K562 (cell line): ENCODE results near the gene PACRG. TPM values are rescaled to one million over a fixed set of nuclear protein-coding genes. Genes with fewer than 3 reads are reported as not detected.

Experiments
- ATAC-seq: fragments of 200-7000 bp; cut with Tn5 transposase; 3 replicates; pipeline ENCODE4 v1.9.1; 2020; ENCODE audit warnings: moderate library complexity
- BruUV-seq: library from RNA; stranded (reverse); fragments of 400-500 nt; replicated peaks from 2 replicates; lab custom pipeline; 2021; lab: Mats Ljungman, UMichigan
- CTCF ChIA-PET: fragments of 300-600 bp; formaldehyde crosslinking; extraction: SDS; loops from one replicate; lab custom pipeline; 2021; ENCODE audit warnings: low intra/inter-chr PET ratio; lab: Yijun Ruan, JAX
- POLR2A ChIA-PET: fragments of 300-600, 350-650 bp; sonication (Branson Sonifier 250); formaldehyde crosslinking; extraction: SDS; loops from one replicate; lab custom pipeline; 2021; ENCODE audit warnings: antibody characterized with exemption, inconsistent platforms; lab: Yijun Ruan, JAX
- DNase-seq, 4 experiments: peaks; one replicate each; pipeline versions ENCODE4 v3.0.0 to v3.0.0-alpha.2; 2011 to 2018; ENCODE audit warnings: low spot score in 3 of 4, mixed read lengths in 3 of 4; ENCODE audit errors: extremely low read depth in 1 of 4
- FAIRE-seq: peaks from 2 replicates; lab custom pipeline; 2011; peaks lifted over from hg19 to GRCh38; lab: Jason Lieb, UNC
- H2AFZ ChIP-seq: 2 replicates; pipeline ENCODE4 v1.6.0; 2011; ENCODE audit warnings: low read depth, low read length, control low read depth, inconsistent platforms
- H3K27ac ChIP-seq: fragments of 200-600 bp; 3 replicates; pipeline ENCODE4 v1.8.0; 2011; ENCODE audit warnings: low read depth, mild to moderate bottlenecking, control low read depth, inconsistent platforms, low read length, moderate library complexity, mixed read lengths; ENCODE audit errors: extremely low read depth
- H3K27me3 ChIP-seq, 2 experiments: fragments of 300-600 bp in 1 of 2; 2 replicates in 1 of 2; 3 replicates in 1 of 2; pipeline versions ENCODE4 v1.6.0 to v1.8.0; 2011; ENCODE audit warnings: inconsistent platforms in 2 of 2, low read length in 2 of 2, mild to moderate bottlenecking in 1 of 2, mixed read lengths in 1 of 2, moderate library complexity in 1 of 2; ENCODE audit not compliant: control insufficient read depth in 2 of 2, insufficient read depth in 2 of 2
- H3K36me3 ChIP-seq: fragments of 300-600 bp; 3 replicates; pipeline ENCODE4 v1.8.0; 2011; ENCODE audit warnings: mild to moderate bottlenecking, low read length, inconsistent platforms; ENCODE audit not compliant: control insufficient read depth, insufficient read depth
- H3K4me1 ChIP-seq, 2 experiments: fragments of 200-600 bp in 1 of 2; replicated peaks in 1 of 2; 2 replicates in 1 of 2; 3 replicates in 1 of 2; pipeline versions ENCODE4 v1.5.1 to v1.8.0; 2011; ENCODE audit warnings: inconsistent platforms in 2 of 2, low read length in 2 of 2, mild to moderate bottlenecking in 1 of 2, mixed read lengths in 1 of 2, moderate library complexity in 1 of 2; ENCODE audit not compliant: control insufficient read depth in 2 of 2, insufficient read depth in 2 of 2
- H3K4me2 ChIP-seq: 2 replicates; pipeline ENCODE4 v1.6.1; 2011; ENCODE audit warnings: low read length, control low read depth, inconsistent platforms, mixed read lengths; ENCODE audit not compliant: insufficient read depth
- H3K4me3 ChIP-seq: fragments of 200-600 bp; sonication (generic), shearing (Covaris generic); 2 replicates; pipeline ENCODE4 v1.5.1; 2016; ENCODE audit warnings: control low read depth, inconsistent platforms
- H3K79me2 ChIP-seq: fragments of 200-600 bp; 3 replicates; pipeline ENCODE4 v1.8.0; 2011; ENCODE audit warnings: low read length, inconsistent platforms; ENCODE audit not compliant: control insufficient read depth, insufficient read depth
- H3K9ac ChIP-seq, 2 experiments: 2 replicates each; pipeline versions ENCODE4 v1.6.0 to v1.6.1; 2011; ENCODE audit warnings: low read depth in 2 of 2, low read length in 2 of 2, control low read depth in 1 of 2, inconsistent platforms in 1 of 2, mild to moderate bottlenecking in 1 of 2, mixed read lengths in 1 of 2; ENCODE audit not compliant: insufficient read depth in 1 of 2
- H3K9me1 ChIP-seq: one replicate; pipeline ENCODE4 v1.6.0; 2011; ENCODE audit warnings: inconsistent platforms, mild to moderate bottlenecking, low read length, moderate library complexity; ENCODE audit not compliant: control insufficient read depth, insufficient read depth
- H3K9me3 ChIP-seq: replicated peaks from 2 replicates; pipeline ENCODE4 v1.5.1; 2011; ENCODE audit warnings: low read depth, low read length, inconsistent platforms; ENCODE audit not compliant: control insufficient read depth, insufficient read depth
- H4K20me1 ChIP-seq: replicated peaks from 2 replicates; pipeline ENCODE4 v1.6.1; 2011; ENCODE audit warnings: low read length, inconsistent platforms, mixed read lengths; ENCODE audit not compliant: control insufficient read depth, insufficient read depth
- ARID2 ChIP-seq: fragments of 450-650 bp; IDR thresholded peaks from 2 replicates; pipeline ENCODE4 v1.6.1; 2017; ENCODE audit warnings: antibody characterized with exemption, mild to moderate bottlenecking
- BMI1 ChIP-seq: fragments of 150-350 bp; IDR thresholded peaks from 2 replicates; pipeline ENCODE4 v1.6.1; 2014; ENCODE audit warnings: low read length
- CREM ChIP-seq: IDR thresholded peaks from 2 replicates; pipeline ENCODE4 v1.6.1; 2014; ENCODE audit warnings: antibody characterized with exemption, low read depth
- DACH1 ChIP-seq: fragments of 450-650 bp; IDR thresholded peaks from 2 replicates; pipeline ENCODE4 v1.6.1; 2018; ENCODE audit not compliant: partially characterized antibody
- E2F3 ChIP-seq: fragments of 250-450 bp; sonication (Bioruptor Pico); IDR thresholded peaks from 2 replicates; pipeline ENCODE4 v1.4.0; 2020; ENCODE audit warnings: mild to moderate bottlenecking
- FOXP1 ChIP-seq: sonication (generic); formaldehyde crosslinking; IDR thresholded peaks from 2 replicates; pipeline ENCODE4 v1.8.0; 2022; ENCODE audit warnings: mild to moderate bottlenecking, missing genetic modification reagents
- ILK ChIP-seq: fragments of 450-650 bp; IDR thresholded peaks from 2 replicates; pipeline ENCODE4 v1.6.1; 2016; ENCODE audit warnings: missing genetic modification characterization, low read depth, mild to moderate bottlenecking, missing compliant biosample characterization, moderate library complexity, borderline replicate concordance
- LARP7 ChIP-seq: fragments of 450-650 bp; IDR thresholded peaks from 2 replicates; pipeline ENCODE4 v1.6.1; 2016
- MEF2D ChIP-seq: conservative IDR thresholded peaks from 2 replicates; pipeline ENCODE4 v1.6.1; 2016; ENCODE audit warnings: low read depth, missing genetic modification characterization, missing compliant biosample characterization
- PTBP1 ChIP-seq: fragments of 200-400 bp; formaldehyde crosslinking; IDR thresholded peaks from 2 replicates; pipeline ENCODE4 v1.6.1; 2017; ENCODE audit warnings: low read depth, low read length
- SAFB ChIP-seq: fragments of 200-400 bp; formaldehyde crosslinking; IDR thresholded peaks from 2 replicates; pipeline ENCODE4 v1.6.1; 2017; ENCODE audit warnings: low read depth, low read length, borderline replicate concordance
- THRB ChIP-seq: fragments of 450-650 bp; formaldehyde crosslinking; conservative IDR thresholded peaks from 2 replicates; pipeline ENCODE4 v1.4.0; 2022; ENCODE audit warnings: mild to moderate bottlenecking, missing genetic modification characterization
- WGBS: fragments of 100-300 bp; shearing (Covaris generic); methylation state at CpG from one replicate; pipeline ENCODE4 v1.1.6; 2016; ENCODE audit warnings: low coverage, mixed read lengths; ENCODE audit not compliant: insufficient coverage; ENCODE audit errors: missing lambda C conversion rate; 5-methylcytosine and 5-hydroxymethylcytosine counted together
- in situ Hi-C: fragments of 300-500 bp; cut with MboI; formaldehyde crosslinking; loops from 4 replicates; pipeline ENCODE4 v1.15.0; 2018; ENCODE audit warnings: inconsistent platforms, mixed read lengths
- intact Hi-C: fragments of 100-400 bp; cut with micrococcal nuclease; formaldehyde crosslinking; loops from 2 replicates; pipeline ENCODE4 v1.14.2; 2022
- polyA plus RNA-seq, 8 experiments: library from polyadenylated mRNA; depleted of rRNA in 4 of 8; stranded (reverse) in 5 of 8; unstranded in 3 of 8; fragments of >200 nt; fragmentation: Nextera tagmentation in 2 of 8; fragmentation: Illumina TruSeq in 1 of 8; extraction: Ambion mirVana in 2 of 8; extraction: Trizol in 1 of 8; gene quantifications; 2 replicates each; pipeline versions ENCODE4 v1.2.1 to v1.2.3, GENCODE V29; 2011 to 2014; ENCODE audit warnings: inconsistent platforms in 1 of 8, missing spikeins in 1 of 8
- total RNA-seq, 7 experiments: library from RNA; depleted of rRNA in 6 of 7; stranded (reverse); fragments of >200 nt in 6 of 7; fragmentation: Illumina TruSeq in 2 of 7; extraction: Trizol in 2 of 7; gene quantifications; 2 replicates each; pipeline versions ENCODE4 v1.2.1 to v1.2.3, GENCODE V29; 2011 to 2021; ENCODE audit warnings: low replicate concordance in 1 of 7
- TF ChIP-seq, protein P1 (sequence below): fragments of 150-350 bp; conservative IDR thresholded peaks from 2 replicates; pipeline ENCODE4 v1.6.1; 2014; ENCODE audit warnings: low read length

The PACRG gene
- total and polyA plus RNA-seq, 9 of the 15 experiments (the other 6 are each of a cell fraction or from before 2014, with no cell fraction given): 0.04 TPM; not detected in 8

DNA sequence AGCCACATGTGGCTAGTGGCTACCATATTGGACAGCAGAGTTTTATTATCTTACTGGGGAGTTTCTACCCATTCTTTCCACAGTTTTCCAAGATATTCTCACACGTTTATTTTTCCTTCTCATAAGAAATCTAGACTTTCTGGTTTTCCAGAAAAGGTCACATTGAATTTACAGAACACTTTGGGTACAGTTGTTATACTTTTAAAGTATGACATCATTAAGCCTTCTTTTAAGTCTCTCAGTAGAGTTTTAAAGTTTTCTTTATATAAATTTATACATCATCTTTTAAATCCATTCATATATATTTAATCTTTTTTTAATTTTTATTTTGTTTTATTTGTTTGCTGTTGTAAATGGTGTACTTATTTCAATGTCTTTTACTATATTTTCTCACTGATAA is 486.5 kb downstream of the PACRG start (continued):
- TF ChIP-seq ARID2 (no peak), E2F3 (CRISPR knock-in tag) (no peak), BMI1 (no peak)
- TF ChIP-seq, all 486 proteins: peak for 0

GRCh38 chr6:163218361-163218894 is 490.7 kb downstream of the PACRG start:
- intact Hi-C loops (no loop called here), in situ Hi-C loops (no loop called here)
- Histone ChIP-seq H3K79me2 (no peaks in the 10 kb centered on the region), H4K20me1 (no peaks in the 10 kb centered on the region), H3K4me1 (no peaks in the 10 kb centered on the region), H3K4me2 (no peak overlapping the region), H3K9me1 (no peaks in the 10 kb centered on the region), H3K4me3 (no peak overlapping the region), H3K9me3 (no peaks in the 10 kb centered on the region), H3K9ac (no peak overlapping the region), H2AFZ (no peak overlapping the region), H3K27ac (no peak overlapping the region), H3K36me3 (no peaks in the 10 kb centered on the region), H3K27me3 (peaks cover 9 to 33% of the 10 kb centered on the region in 2 experiments; a peak in 3 of 5 replicates)
- BruUV-seq: no TSS peak
- 0% methylated on average over 5 of the region's 5 CpGs for WGBS
- TF ChIP-seq, protein P1, sequence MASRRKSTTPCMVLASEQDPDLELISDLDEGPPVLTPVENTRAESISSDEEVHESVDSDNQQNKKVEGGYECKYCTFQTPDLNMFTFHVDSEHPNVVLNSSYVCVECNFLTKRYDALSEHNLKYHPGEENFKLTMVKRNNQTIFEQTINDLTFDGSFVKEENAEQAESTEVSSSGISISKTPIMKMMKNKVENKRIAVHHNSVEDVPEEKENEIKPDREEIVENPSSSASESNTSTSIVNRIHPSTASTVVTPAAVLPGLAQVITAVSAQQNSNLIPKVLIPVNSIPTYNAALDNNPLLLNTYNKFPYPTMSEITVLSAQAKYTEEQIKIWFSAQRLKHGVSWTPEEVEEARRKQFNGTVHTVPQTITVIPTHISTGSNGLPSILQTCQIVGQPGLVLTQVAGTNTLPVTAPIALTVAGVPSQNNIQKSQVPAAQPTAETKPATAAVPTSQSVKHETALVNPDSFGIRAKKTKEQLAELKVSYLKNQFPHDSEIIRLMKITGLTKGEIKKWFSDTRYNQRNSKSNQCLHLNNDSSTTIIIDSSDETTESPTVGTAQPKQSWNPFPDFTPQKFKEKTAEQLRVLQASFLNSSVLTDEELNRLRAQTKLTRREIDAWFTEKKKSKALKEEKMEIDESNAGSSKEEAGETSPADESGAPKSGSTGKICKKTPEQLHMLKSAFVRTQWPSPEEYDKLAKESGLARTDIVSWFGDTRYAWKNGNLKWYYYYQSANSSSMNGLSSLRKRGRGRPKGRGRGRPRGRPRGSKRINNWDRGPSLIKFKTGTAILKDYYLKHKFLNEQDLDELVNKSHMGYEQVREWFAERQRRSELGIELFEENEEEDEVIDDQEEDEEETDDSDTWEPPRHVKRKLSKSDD: no peak
- TF ChIP-seq CREM (no peak), DACH1 (no peak), SAFB (no peak), LARP7 (no peak), PTBP1 (no peak), THRB (no peak), MEF2D (tag) (no peak), ILK (tag) (no peak), FOXP1 (CRISPR knock-in tag) (no peak)
- FAIRE-seq: no peak
- ChIA-PET CTCF (no interaction called here), POLR2A (no interaction called here)
- no peak for ATAC-seq
- no peak for DNase-seq
